ENCODE measurements around the gene CACNA1E.

The CACNA1E gene

DNA sequence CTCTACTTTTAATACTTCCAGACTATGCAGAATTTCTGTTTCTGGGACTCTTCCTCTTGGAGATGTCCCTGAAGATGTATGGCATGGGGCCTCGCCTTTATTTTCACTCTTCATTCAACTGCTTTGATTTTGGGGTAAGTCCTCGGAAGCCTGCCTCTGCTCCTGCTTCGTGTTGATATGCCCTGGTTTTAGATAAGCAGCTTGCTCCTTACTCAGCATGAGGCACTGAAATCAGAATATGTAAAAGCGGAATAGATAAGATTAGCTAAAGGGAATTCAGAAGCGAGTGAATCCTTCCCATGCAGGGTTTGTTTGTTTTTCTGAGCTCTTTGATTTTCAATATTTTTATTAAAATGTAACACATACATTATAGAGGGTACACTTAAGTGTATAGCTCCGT is 234.7 kb downstream of the CACNA1E start:
- DNase-seq, result no peak

DNA sequence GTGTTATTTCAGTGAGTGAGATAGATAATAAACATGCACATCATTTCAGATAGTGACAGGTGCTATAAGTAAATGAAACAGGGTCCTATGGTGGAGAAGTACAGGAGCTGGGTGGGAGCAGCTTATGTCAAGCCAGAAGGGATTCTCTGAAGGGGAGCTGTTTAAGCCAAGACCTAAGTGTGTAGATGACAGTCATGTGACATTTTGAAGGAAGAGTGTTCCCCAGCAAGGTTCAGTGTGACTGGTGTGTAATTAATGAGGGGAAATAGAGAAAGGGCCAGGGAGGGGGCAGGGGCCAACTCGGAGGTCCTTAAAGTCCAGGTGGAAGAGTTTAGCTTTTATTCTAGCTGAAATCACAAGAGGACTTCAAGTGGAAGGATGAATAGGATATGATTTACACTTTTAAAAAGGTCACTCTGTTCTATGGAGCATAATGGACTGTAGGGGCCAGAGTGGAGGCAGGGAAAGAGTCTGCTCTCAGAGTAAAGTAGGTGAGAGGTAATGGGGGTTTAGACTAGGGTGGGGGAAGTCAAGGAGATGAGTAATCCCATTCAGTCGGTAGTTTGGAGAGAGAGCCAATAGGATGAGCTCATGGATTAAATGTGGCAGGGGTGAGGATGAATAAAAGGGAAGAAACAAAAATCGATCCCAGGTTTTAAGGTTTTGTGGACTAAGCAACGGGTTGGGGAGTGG is 243.1 kb downstream of the CACNA1E start:
- DNase-seq, result no peak

DNA sequence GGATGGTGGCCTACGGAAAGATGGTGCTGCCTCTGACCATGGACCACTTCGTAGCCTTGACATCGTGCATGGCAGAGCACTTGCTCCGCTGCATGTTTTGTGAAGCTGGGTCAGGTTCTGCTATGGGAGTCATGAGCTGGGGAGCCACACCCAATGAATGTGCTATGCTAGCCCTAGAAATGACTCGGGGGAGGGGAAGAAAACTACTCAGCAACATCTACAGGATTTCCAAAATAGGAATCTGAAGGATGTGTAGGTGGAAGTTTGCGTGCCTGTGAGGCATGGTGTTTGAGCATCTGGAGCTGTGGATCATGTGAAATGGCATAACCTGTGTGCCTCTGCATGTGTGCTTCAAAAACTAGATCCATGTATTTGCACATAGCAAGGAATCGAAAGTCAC is 247.3 kb downstream of the CACNA1E start:
- DNase-seq, result no peak

DNA sequence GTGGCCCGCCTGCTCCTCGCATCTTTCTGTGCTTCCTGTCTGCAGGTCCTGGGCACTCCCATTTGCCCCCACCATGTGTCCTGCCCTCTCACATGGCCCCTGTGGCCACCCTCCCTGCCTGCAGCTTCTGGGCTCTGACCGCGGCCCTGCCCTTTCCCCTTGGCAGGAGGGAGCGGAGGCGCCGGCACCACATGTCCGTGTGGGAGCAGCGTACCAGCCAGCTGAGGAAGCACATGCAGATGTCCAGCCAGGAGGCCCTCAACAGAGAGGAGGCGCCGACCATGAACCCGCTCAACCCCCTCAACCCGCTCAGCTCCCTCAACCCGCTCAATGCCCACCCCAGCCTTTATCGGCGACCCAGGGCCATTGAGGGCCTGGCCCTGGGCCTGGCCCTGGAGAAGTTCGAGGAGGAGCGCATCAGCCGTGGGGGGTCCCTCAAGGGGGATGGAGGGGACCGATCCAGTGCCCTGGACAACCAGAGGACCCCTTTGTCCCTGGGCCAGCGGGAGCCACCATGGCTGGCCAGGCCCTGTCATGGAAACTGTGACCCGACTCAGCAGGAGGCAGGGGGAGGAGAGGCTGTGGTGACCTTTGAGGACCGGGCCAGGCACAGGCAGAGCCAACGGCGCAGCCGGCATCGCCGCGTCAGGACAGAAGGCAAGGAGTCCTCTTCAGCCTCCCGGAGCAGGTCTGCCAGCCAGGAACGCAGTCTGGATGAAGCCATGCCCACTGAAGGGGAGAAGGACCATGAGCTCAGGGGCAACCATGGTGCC is 249.1 kb downstream of the CACNA1E start:
- no peak for DNase-seq

DNA sequence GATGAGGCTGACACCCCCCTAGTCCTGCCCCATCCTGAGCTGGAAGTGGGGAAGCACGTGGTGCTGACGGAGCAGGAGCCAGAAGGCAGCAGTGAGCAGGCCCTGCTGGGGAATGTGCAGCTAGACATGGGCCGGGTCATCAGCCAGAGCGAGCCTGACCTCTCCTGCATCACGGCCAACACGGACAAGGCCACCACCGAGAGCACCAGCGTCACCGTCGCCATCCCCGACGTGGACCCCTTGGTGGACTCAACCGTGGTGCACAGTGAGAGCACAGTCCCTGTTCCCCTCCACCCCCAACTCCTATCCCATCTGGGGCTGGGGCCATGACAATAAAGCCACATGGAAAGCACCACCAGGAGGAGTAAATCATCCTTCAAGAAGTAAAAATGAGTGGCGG is 250.2 kb downstream of the CACNA1E start:
- no peak for DNase-seq

DNA sequence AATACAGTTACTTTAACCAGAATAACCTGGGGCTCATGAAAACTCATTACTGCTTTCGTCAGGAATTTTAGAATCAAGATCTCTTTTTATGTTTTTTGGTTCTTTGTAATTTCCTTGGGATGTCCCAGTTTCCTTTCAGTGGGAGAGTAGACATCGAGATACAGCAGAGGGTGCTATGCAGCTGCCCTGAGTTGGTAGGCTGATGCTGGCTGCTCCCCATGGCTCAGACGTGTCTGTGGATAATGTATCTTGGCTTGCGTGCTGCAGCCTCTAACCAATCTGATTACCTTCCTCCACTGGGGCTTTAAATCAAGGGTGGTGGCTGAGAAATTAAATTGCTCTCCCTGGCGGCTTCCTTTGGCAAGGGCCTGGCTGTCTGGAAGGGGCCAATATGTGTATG is 253.7 kb downstream of the CACNA1E start:
- no peak for DNase-seq

DNA sequence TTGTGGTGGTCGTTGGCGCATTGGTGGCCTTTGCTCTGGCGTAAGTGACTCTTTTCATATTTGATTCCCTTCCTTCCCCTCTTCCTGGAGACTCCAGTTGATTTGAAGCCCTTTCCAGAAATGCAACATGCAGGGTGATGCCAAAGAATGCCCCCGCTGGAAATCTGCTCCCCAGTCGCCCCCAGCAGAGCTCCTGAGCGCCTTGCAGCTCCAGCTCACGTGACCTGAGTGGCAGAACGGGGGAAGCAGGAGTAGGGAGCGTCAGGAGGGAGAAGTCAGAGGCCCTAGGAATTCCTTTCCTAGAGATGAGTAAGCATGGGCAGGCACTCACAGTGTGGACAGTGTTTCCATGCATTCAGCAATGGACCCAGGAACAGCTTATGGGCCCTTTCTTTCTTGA is 255.9 kb downstream of the CACNA1E start:
- DNase-seq, result no peak

DNA sequence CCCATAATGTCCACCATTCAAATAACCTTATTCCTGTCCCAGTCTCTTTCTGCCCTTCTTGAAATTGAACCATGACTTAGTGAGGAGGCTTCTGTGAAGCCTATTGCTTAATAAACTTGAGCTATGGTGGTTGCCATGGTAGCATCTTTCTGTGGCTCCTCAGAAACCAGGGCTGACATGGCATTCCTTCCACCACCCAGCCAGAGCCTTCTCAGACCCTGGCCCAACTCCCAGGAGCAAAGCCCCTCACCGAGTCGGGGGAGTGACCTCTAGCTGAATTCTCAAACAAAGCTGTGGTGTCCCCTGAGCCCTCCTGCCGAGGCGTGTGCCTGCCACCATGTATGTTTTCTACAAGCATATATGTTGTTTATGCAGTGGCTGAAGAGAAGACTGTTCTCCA is 259.1 kb downstream of the CACNA1E start:
- DNase-seq, result no peak

DNA sequence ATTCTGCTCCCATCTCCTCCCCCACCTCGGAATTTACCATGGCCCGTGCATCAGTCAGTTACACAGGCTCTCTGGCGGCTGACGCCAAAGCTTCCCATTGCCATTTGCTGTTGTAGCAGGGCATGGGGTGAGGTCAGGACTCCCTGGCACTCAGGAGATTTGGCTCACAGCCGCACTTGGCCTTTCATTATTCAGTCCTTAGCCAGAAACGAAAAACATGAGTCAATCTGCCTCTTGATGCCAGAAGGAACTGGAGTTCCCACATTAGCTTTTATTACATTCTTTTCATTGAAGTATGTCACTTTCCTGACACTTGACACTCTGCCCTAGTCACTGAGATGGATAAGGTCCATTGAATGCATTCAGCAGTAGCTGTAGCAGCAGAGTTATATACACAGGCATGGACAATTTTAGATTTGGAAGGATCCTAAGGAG is 260.6 kb downstream of the CACNA1E start:
- no peak for DNase-seq

DNA sequence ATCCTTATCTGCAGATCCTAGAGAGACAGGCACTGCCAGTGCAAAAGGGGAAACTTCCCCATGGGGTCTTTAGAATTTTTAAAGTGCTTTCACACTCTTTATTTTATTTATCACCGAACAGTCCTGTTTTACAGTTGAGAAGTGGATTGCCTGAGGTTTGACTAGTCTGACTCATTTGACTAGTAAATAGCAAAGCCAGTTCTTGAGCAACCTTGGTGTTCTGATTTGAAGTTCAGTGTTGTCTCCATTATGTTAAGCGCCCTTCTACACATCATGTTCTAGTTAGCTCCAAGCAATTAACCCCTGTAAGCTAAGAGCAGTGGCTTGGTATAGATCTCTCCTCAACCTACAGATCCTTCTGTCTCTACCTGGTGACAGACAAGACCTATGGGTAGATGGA is 262.9 kb downstream of the CACNA1E start:
- DNase-seq, result no peak

DNA sequence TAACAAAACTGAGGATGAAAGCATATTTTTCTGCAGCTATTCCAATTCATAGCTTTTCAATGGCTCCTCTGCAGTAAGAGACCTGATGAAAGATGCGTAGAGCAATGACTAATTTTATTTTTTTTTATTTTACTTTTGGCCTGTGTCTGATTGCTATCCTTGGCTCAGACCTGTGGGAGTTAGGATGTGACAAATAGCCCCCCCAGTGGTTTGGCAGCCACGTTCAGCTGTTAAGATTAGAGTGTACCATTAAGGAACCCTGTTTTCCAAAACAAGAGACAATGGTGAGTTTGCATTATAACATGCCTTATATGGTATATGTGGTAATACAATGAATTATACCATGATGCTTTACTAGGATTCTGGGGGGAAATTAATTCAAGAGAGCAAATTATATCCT is 264.7 kb downstream of the CACNA1E start:
- DNase-seq, result no peak

DNA sequence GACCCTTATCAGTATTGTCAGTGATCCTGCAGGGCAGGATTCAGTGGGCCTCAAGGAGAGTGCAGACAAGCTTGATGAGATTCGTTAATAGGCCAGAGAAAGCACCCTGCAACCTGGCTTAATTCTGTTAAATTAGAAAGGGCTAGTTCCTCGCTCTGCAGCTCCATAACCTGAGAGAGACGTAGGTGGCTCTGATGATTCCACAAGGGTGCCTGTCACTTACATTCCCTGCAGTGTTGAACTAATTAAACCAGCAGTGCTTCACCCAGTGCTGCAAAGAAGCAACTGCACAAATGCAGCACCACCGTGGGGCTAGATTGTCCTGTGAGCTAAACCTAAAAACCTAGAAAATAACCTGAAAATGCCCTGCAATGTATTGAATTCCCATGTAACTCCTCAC is 270.8 kb downstream of the CACNA1E start:
- no peak for DNase-seq

DNA sequence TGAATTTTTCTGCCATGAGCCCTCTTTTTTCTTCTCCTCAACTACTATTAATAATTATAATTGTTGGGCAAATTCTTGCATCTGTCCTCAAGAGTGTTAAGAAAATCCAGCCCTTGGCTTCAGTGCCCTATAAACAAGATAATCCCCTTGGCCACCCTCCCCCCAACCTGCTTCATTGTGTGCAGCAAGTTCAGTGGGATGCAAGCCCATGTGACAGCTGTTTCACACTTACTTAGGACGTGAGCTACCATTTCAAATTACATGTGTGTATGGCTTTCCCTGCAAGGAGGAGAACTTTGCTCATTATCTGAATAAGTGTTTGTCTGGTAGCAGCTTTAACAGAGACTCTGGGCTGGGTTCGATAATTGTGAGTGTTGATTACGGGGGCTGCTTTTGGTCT is 276.2 kb downstream of the CACNA1E start:
- DNase-seq, result no peak

DNA sequence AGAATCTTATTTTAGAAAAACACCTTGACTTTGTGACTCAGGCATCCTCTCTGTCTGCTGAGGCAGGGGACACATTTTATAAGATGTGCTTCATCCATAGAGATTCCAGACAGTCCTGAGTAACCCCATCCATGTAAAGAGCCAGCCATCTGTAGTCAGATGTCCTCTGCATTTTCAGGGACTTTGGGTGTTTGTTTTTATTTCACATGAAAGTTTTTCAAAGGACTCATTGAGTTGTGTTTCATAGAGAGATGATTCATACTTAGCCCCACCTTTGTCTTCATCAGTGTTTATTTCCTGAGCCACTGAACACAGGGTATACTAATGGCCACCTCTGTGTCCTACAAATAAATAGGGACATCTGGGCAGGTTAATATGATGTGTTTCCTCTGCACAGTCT is 280.4 kb downstream of the CACNA1E start:
- DNase-seq, result no peak

DNA sequence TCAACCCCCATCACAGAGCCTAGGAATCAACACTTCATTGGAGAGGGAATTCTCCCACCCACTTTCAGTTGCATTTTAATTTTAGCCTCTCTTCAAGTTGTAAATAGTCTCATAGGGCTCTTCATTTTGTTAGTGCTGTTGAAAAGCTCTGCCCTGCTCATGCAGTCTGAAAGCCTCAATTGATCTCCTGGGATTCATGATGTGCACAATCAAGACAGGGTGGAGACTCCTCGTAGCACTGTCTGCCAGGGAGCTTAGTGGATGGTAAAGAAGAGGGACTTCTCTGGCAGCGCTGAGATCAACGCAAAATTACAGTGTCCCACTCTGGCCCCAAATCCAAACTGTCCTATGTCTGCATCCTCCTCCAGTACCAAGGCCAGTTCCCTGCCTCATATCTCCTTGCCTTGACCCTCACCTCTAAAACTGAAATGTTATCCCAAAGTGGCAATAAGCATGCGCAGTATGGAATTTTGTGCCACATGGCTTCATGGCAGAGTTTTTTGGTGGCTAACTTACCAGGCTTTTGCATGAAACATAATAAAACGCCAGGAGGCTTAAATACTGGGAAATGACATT is 282.2 kb downstream of the CACNA1E start:
- no peak for DNase-seq

DNA sequence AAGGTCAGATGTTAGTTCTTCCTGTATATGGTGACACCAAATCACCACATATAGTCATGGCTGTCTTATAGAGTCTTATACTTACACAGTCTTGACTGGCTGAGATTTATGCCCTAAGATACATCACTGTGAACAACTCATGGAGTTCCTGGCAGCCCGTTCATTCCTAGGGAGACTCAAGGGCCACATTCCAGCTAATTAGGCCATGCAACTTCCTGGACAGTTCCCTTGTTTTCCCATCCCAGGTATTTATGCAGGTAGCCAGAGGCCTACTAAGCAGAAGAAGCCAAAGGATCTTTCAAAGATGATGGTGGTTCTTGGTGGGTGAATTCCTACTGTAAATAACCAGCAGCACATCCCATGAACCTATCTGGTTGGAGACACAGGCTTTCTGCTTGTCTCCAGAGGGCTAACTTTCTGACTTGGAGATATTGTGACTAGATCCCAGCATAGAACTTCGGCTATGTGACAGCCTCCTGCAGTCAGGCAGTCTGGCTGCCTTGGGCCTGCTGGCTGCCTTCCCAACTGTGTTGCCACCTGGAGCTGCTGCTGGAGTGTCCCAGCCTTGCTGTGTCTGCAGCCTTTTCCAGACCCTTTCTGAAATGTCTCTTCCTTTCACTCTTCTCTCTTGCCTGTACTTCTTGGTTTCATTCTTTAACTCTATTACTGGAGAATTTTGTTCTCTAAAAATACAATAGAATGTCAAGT is 283.8 kb downstream of the CACNA1E start:
- no peak for DNase-seq

DNA sequence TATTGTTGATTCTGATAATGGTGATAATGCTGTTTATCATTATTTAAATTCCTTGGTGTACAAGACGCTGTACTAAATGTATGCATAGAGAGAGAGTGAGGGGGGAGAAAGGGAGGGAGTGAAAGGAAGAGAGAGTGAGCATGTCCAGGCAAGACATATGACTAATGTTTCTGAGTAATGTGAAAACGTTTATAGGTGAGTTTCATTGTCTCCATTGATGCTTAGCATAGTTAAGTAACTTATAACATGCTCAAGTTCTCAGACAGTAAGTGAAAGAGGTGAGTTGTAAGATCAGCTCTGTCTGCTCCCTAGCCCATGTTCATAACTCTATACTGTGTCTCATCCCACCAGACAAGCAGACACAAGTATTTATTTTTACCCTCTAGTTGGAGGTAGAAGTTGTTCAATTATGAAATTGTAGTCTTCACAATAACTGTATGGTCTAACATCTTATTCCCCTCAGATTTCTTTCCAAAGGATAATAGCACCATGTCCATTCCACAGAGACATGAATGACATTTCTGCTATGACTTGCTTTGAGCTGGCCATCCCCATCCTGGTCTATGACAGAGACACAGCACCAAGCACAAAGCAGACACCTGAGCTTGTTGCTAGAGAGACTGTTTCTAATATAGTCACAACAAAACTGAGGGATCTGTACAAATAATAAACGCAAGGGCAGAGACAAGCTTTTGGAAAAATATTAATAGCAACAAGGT is 285.1 kb downstream of the CACNA1E start:
- no peak for DNase-seq

DNA sequence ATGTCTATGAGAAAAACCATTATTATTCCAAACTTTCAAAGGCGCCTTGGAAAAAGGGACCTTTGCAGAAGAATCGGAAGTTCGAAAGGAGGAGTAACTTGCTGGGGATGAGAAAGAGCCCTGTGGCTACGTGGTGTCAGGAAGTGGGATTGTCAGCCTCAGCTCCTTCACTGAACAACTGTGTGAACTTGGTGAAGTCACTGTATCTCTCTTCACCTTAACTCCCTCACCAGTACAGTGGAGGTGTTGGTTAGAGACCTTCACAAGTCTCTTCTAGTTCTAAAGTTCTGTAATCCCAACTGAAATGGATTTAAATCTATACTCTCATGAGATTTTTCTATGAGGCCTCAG is 285.6 kb downstream of the CACNA1E start:
- no peak for DNase-seq

DNA sequence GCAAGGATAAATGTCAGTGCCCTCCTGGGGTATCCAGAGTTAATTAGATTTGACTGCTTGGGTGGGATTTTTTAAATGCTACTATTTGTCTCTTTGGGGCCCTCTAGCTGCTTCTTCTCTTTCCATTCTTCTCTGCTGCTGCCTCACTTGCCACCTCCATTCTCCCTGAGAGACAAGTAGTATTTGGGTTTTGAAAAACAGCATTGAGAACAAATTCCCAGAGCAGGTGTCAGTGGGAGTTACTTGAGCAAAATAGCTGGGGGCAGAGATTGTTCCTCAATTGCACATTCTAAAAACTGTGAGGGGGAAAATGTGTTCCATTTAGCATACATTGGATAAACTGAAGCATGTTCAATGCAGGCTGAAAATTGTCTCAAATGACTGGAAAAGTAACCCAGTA is 286.5 kb downstream of the CACNA1E start:
- no peak for DNase-seq

DNA sequence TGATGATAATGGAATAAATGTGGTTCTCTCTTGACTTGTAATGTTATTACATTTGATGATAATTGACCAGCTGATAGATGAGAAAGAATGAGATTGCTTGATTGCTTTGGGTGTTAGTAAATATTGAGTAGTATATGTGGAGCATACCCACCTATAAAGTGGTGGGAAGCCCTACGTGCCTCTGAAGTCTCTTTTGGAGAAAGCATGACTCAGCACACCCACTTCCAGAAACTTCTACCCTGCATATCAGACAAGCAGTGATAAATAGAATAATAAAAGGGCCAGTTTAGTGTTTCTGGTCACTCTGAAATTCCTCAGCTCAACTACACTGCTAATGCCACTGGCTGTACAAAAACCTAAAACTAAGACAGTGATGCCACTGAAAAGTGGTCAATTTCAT is 289.4 kb downstream of the CACNA1E start:
- DNase-seq, result no peak

DNA sequence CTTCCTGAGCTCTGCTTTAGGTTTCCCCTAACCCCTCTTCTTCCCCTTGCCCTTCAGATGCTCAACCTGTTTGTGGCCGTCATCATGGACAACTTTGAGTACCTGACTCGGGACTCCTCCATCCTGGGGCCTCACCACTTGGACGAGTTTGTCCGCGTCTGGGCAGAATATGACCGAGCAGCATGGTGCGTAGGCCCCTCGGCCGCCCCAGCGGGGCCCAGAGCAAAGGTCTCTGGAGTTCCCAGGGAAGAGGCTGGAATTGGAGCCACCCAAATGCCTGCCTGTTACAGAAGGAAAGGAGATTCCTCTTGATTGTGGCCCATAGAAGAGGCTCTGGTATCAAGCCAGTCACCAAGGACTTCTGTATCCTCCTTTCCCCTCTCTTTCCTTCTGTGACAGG is 292.7 kb downstream of the CACNA1E start:
- DNase-seq, result no peak

DNA sequence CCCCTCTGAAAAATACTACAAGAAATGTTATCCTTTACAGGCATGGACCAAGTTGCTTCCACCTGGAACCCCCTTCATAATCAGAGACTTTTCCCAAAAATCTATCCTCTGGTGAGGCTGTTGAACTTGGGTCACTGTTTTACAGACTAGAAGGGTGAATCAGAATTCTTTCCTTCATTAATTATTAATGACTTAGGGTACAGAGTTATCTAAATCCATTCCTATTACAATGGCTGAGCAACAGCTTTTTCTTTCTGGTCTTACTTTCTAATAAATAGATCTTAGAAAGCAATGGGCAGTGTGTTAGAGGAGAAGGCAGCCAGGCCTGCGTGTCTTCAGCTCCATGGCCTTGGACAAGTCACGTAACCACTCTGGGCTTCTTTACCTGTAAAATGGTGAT is 294.0 kb downstream of the CACNA1E start:
- no peak for DNase-seq

DNA sequence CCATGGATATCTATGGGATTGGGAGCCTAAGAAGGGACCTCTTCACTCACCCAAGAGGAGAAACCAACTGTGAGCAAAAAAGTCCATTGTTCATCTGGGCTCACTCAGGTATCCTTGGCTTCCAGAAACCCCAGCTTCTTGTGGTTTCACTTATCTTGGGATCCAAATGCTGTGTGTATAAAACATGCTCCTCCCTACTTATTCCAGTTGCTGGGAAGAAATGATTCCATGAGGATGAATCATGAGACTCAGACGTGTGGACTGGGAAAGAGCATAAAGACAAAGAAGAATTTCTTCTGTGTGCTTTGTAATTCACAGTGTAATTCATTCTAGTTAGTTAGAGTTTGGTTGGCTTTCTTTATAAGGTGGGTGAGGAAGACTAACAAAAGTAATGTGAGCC is 294.5 kb downstream of the CACNA1E start:
- DNase-seq, result no peak
